ENCODE measurements around the gene HAUS7. TPM values are rescaled to one million over a fixed set of nuclear protein-coding genes. Genes with fewer than 3 reads are reported as not detected.

The HAUS7 gene
- total and polyA plus RNA-seq, 2 of the 8 experiments (the other 6 are each of a cell fraction or from before 2014, with no cell fraction given): 45.4 to 54.0 TPM

DNA sequence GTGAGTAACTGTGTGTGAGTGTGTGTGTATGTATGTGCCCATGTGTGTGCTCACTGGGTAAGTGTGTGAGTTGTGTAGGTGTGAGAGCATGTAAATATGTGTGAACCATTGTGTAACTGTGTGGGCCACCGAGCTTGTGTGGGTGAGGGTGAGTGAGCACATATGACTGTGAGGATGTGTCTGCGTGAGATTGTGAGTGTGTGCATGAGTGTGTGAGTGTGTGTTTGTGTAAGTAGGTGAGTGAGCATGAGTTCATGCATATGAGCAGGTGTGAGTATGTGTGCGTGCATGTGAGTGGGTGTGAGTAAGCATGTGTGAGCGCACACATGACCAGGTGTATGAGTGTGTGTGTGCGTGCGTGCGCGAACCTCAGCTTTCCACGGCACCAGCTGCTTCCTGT, 45.7 kb upstream of the HAUS7 start (continued):
- TF ChIP-seq, protein P1, sequence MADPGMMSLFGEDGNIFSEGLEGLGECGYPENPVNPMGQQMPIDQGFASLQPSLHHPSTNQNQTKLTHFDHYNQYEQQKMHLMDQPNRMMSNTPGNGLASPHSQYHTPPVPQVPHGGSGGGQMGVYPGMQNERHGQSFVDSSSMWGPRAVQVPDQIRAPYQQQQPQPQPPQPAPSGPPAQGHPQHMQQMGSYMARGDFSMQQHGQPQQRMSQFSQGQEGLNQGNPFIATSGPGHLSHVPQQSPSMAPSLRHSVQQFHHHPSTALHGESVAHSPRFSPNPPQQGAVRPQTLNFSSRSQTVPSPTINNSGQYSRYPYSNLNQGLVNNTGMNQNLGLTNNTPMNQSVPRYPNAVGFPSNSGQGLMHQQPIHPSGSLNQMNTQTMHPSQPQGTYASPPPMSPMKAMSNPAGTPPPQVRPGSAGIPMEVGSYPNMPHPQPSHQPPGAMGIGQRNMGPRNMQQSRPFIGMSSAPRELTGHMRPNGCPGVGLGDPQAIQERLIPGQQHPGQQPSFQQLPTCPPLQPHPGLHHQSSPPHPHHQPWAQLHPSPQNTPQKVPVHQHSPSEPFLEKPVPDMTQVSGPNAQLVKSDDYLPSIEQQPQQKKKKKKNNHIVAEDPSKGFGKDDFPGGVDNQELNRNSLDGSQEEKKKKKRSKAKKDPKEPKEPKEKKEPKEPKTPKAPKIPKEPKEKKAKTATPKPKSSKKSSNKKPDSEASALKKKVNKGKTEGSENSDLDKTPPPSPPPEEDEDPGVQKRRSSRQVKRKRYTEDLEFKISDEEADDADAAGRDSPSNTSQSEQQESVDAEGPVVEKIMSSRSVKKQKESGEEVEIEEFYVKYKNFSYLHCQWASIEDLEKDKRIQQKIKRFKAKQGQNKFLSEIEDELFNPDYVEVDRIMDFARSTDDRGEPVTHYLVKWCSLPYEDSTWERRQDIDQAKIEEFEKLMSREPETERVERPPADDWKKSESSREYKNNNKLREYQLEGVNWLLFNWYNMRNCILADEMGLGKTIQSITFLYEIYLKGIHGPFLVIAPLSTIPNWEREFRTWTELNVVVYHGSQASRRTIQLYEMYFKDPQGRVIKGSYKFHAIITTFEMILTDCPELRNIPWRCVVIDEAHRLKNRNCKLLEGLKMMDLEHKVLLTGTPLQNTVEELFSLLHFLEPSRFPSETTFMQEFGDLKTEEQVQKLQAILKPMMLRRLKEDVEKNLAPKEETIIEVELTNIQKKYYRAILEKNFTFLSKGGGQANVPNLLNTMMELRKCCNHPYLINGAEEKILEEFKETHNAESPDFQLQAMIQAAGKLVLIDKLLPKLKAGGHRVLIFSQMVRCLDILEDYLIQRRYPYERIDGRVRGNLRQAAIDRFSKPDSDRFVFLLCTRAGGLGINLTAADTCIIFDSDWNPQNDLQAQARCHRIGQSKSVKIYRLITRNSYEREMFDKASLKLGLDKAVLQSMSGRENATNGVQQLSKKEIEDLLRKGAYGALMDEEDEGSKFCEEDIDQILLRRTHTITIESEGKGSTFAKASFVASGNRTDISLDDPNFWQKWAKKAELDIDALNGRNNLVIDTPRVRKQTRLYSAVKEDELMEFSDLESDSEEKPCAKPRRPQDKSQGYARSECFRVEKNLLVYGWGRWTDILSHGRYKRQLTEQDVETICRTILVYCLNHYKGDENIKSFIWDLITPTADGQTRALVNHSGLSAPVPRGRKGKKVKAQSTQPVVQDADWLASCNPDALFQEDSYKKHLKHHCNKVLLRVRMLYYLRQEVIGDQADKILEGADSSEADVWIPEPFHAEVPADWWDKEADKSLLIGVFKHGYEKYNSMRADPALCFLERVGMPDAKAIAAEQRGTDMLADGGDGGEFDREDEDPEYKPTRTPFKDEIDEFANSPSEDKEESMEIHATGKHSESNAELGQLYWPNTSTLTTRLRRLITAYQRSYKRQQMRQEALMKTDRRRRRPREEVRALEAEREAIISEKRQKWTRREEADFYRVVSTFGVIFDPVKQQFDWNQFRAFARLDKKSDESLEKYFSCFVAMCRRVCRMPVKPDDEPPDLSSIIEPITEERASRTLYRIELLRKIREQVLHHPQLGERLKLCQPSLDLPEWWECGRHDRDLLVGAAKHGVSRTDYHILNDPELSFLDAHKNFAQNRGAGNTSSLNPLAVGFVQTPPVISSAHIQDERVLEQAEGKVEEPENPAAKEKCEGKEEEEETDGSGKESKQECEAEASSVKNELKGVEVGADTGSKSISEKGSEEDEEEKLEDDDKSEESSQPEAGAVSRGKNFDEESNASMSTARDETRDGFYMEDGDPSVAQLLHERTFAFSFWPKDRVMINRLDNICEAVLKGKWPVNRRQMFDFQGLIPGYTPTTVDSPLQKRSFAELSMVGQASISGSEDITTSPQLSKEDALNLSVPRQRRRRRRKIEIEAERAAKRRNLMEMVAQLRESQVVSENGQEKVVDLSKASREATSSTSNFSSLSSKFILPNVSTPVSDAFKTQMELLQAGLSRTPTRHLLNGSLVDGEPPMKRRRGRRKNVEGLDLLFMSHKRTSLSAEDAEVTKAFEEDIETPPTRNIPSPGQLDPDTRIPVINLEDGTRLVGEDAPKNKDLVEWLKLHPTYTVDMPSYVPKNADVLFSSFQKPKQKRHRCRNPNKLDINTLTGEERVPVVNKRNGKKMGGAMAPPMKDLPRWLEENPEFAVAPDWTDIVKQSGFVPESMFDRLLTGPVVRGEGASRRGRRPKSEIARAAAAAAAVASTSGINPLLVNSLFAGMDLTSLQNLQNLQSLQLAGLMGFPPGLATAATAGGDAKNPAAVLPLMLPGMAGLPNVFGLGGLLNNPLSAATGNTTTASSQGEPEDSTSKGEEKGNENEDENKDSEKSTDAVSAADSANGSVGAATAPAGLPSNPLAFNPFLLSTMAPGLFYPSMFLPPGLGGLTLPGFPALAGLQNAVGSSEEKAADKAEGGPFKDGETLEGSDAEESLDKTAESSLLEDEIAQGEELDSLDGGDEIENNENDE (IDR thresholded peaks at IDR 0.05; ENCODE audit: insufficient replicate concordance, low read length): no peak
- TF ChIP-seq BCL11A (IDR thresholded peaks at IDR 0.05; ENCODE audit: low read depth in 2 of 2, low read length in 2 of 2): no peak
- no peak for TF ChIP-seq EP300 (IDR thresholded peaks at IDR 0.05; ENCODE audit: borderline replicate concordance in 1 of 2, low read depth in 2 of 2, low read length in 2 of 2)
